CD14-positive monocyte (primary cell): ENCODE results near the gene SREK1. TPM values are rescaled to one million over a fixed set of nuclear protein-coding genes. Genes with fewer than 3 reads are reported as not detected.

Source experiments
- DNase-seq, 3 donors: peaks; one replicate each; pipeline ENCODE4 v3.0.0-alpha.2; 2011 to 2022
- H2AFZ ChIP-seq: 2 replicates; pipeline ENCODE4 v1.6.0; 2012; ENCODE audit warnings: mild to moderate bottlenecking, low read depth, low read length, inconsistent platforms; ENCODE audit not compliant: insufficient read depth, poor library complexity, severe bottlenecking
- H3K27ac ChIP-seq, 2 donors: 1 replicate in 1 of 2; 2 replicates in 1 of 2; pipeline ENCODE4 v1.5.1; 2012 to 2013; ENCODE audit warnings: low read length in 2 of 2, control low read depth in 1 of 2, inconsistent platforms in 1 of 2, low read depth in 1 of 2, mild to moderate bottlenecking in 1 of 2
- H3K27me3 ChIP-seq, 2 donors: one replicate each; pipeline versions ENCODE4 v1.6.0 to v1.6.1; 2011 to 2013; ENCODE audit warnings: low read length in 2 of 2; ENCODE audit not compliant: control insufficient read depth in 2 of 2, insufficient read depth in 2 of 2
- H3K36me3 ChIP-seq, 2 donors: replicated peaks in 1 of 2; 1 replicate in 1 of 2; 2 replicates in 1 of 2; pipeline versions ENCODE4 v1.5.1 to v1.6.1; 2012 to 2013; ENCODE audit warnings: low read length in 2 of 2, control low read depth in 1 of 2, inconsistent platforms in 1 of 2, mild to moderate bottlenecking in 1 of 2; ENCODE audit not compliant: insufficient read depth in 2 of 2, control insufficient read depth in 1 of 2
- H3K4me1 ChIP-seq, 2 donors: 1 replicate in 1 of 2; 2 replicates in 1 of 2; pipeline versions ENCODE4 v1.5.1 to v1.6.1; 2012 to 2013; ENCODE audit warnings: low read length in 2 of 2, control low read depth in 1 of 2, inconsistent platforms in 1 of 2, mild to moderate bottlenecking in 1 of 2, moderate library complexity in 1 of 2; ENCODE audit not compliant: insufficient read depth in 2 of 2, control insufficient read depth in 1 of 2
- H3K4me2 ChIP-seq: replicated peaks from 2 replicates; pipeline ENCODE3; 2012; ENCODE audit warnings: low read length, moderate library complexity, mild to moderate bottlenecking; ENCODE audit not compliant: poor library complexity, severe bottlenecking; ENCODE audit errors: extremely low read depth
- H3K4me3 ChIP-seq, 3 experiments: fragments of 200-600 bp in 1 of 3; sonication (generic) in 1 of 3; replicated peaks in 1 of 3; 1 replicate in 2 of 3; 2 replicates in 1 of 3; pipeline ENCODE4 v1.5.1; 2011 to 2013; ENCODE audit warnings: low read length in 3 of 3, mild to moderate bottlenecking in 3 of 3, control low read depth in 2 of 3, low read depth in 2 of 3, inconsistent platforms in 1 of 3, moderate library complexity in 1 of 3
- H3K79me2 ChIP-seq: 2 replicates; pipeline ENCODE4 v1.6.0; 2012; ENCODE audit warnings: mild to moderate bottlenecking, control low read depth, inconsistent platforms, low read length, moderate library complexity; ENCODE audit not compliant: insufficient read depth
- H3K9ac ChIP-seq: 2 replicates; pipeline ENCODE4 v1.6.0; 2017; ENCODE audit warnings: low read length, mild to moderate bottlenecking; ENCODE audit not compliant: insufficient read depth, poor library complexity, severe bottlenecking
- H3K9me3 ChIP-seq, 2 donors: replicated peaks in 1 of 2; 1 replicate in 1 of 2; 2 replicates in 1 of 2; pipeline versions ENCODE4 v1.5.1 to v1.6.1; 2012 to 2013; ENCODE audit warnings: low read length in 2 of 2, control low read depth in 1 of 2; ENCODE audit not compliant: control insufficient read depth in 1 of 2, insufficient read depth in 1 of 2
- H4K20me1 ChIP-seq: 2 replicates; pipeline ENCODE4 v1.6.0; 2012; ENCODE audit warnings: mild to moderate bottlenecking, low read length, control low read depth, moderate library complexity; ENCODE audit not compliant: insufficient read depth
- H3K27ac Mint-ChIP-seq, 7 donors: one replicate each; pipeline ENCODE4 v1.8.0; 2020; ENCODE audit warnings: mild to moderate bottlenecking in 7 of 7, mixed read lengths in 7 of 7, moderate library complexity in 6 of 7, inconsistent platforms in 2 of 7
- H3K27me3 Mint-ChIP-seq, 3 donors: one replicate each; pipeline ENCODE4 v1.8.0; 2021 to 2022; ENCODE audit warnings: low read depth in 3 of 3, mild to moderate bottlenecking in 3 of 3, mixed read lengths in 3 of 3, moderate library complexity in 3 of 3, inconsistent platforms in 1 of 3
- H3K36me3 Mint-ChIP-seq, 2 donors: one replicate each; pipeline ENCODE4 v1.8.0; 2020; ENCODE audit warnings: mixed read lengths in 2 of 2, inconsistent platforms in 1 of 2, mild to moderate bottlenecking in 1 of 2
- H3K4me1 Mint-ChIP-seq: one replicate; pipeline ENCODE4 v1.8.0; 2020; ENCODE audit warnings: mild to moderate bottlenecking, mixed read lengths
- H3K4me3 Mint-ChIP-seq, 2 donors: one replicate each; pipeline ENCODE4 v1.8.0; 2020; ENCODE audit warnings: mild to moderate bottlenecking in 2 of 2, mixed read lengths in 2 of 2, moderate library complexity in 1 of 2
- H3K9me3 Mint-ChIP-seq, 7 donors: one replicate each; pipeline ENCODE4 v1.8.0; 2020 to 2022; ENCODE audit warnings: mixed read lengths in 7 of 7, mild to moderate bottlenecking in 6 of 7, moderate library complexity in 6 of 7, inconsistent platforms in 2 of 7
- WGBS: methylation state at CpG from one replicate; pipeline ENCODE4 v1.1.5; 2013; ENCODE audit warnings: missing lambda C conversion rate; ENCODE audit not compliant: insufficient coverage; 5-methylcytosine and 5-hydroxymethylcytosine counted together
- intact Hi-C, 2 donors: fragments of 100-400 bp; cut with micrococcal nuclease; formaldehyde crosslinking; loops; one replicate each; pipeline versions ENCODE4 v1.15.0 to v1.15.1; 2023
- polyA plus RNA-seq, 3 donors: library from polyadenylated mRNA; depleted of rRNA in 1 of 3; unstranded in 2 of 3; stranded (reverse) in 1 of 3; fragments of 300-500 nt in 2 of 3; fragments of >200 nt in 1 of 3; fragmentation: Illumina TruSeq in 2 of 3; gene quantifications; 1 replicate in 2 of 3; 2 replicates in 1 of 3; pipeline ENCODE4 v1.2.3, GENCODE V29; 2012 to 2021
- TF ChIP-seq, protein P1 (sequence below): fragments of 200-600 bp; IDR thresholded peaks from one replicate; pipeline ENCODE4 v1.8.0; 2022; ENCODE audit warnings: antibody characterized with exemption, mild to moderate bottlenecking

The SREK1 gene
- polyA plus RNA-seq, 3 donors, result 6.4 to 34.8 (median 9.8) TPM

DNA sequence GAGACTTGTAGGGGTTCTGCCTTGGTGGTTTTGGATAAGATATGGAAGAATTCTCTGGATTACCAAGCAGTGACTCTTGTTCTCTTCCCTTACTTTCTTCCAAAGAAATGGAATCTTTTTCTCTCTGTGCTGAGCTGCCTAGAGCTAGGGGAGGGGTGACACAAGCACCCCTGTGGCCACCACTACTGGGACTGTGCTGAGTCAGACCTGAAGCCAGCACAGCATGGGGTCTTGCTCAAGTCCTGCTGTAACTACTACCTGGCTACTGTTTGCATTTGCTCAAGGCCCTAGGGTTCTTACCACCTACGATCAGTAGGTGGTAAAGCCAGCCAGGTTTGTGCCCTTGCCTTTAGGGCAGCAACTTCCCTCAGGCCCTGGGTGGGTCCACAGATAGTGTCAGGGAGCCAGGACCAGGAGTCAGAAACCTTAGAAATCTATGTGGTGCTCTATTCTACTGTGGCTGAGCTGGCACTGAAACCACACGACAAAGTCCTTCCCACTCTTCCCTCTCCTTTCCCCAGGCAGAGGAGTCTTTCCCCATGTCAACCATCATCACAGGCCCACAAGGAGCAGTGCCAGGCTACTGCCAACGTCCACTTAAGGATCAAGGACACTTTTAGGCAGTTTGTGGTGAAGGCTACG lies 53.8 kb downstream of the SREK1 start:
- Histone ChIP-seq H2AFZ (no peak overlapping the region), H3K4me3 (no peak overlapping the region), H3K27ac (no peak overlapping the region), H3K4me2 (no peak overlapping the region), H3K4me1 (no peaks in the 10 kb centered on the region), H3K79me2 (no peaks in the 10 kb centered on the region), H3K36me3 (no peaks in the 10 kb centered on the region), H3K27me3 (no peaks in the 10 kb centered on the region), H4K20me1 (no peaks in the 10 kb centered on the region), H3K9me3 (peaks cover 0 to 5% of the 10 kb centered on the region in 2 donors), H3K9ac (no peak overlapping the region)
- 92% methylated on average over 3 of the region's 4 CpGs for WGBS
- TF ChIP-seq, protein P1, sequence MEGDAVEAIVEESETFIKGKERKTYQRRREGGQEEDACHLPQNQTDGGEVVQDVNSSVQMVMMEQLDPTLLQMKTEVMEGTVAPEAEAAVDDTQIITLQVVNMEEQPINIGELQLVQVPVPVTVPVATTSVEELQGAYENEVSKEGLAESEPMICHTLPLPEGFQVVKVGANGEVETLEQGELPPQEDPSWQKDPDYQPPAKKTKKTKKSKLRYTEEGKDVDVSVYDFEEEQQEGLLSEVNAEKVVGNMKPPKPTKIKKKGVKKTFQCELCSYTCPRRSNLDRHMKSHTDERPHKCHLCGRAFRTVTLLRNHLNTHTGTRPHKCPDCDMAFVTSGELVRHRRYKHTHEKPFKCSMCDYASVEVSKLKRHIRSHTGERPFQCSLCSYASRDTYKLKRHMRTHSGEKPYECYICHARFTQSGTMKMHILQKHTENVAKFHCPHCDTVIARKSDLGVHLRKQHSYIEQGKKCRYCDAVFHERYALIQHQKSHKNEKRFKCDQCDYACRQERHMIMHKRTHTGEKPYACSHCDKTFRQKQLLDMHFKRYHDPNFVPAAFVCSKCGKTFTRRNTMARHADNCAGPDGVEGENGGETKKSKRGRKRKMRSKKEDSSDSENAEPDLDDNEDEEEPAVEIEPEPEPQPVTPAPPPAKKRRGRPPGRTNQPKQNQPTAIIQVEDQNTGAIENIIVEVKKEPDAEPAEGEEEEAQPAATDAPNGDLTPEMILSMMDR, result no peak
- Mint-ChIP-seq H3K9me3 (peaks cover 3 to 22% (median 11%) of the 10 kb centered on the region in 7 donors), H3K27me3 (peaks cover 0 to 4% (median 0%) of the 10 kb centered on the region in 3 donors), H3K36me3 (peaks cover 2 to 5% of the 10 kb centered on the region in 2 donors), H3K4me3 (no peak overlapping the region), H3K4me1 (no peaks in the 10 kb centered on the region), H3K27ac (no peak overlapping the region)
- DNase-seq, result no peak
- intact Hi-C loops, result no loop called here

GRCh38 chr5:66198837-66199236 lies 54.7 kb downstream of the SREK1 start:
- no peaks in the 10 kb centered on the region for H3K4me1 Mint-ChIP-seq
- H3K36me3 Mint-ChIP-seq, result peaks cover 2 to 5% of the 10 kb centered on the region in 2 donors
- DNase-seq, result no peak
- Histone ChIP-seq H2AFZ (no peak overlapping the region), H3K9me3 (peaks cover 0 to 5% of the 10 kb centered on the region in 2 donors), H3K4me2 (no peak overlapping the region), H3K27ac (no peak overlapping the region), H3K9ac (no peak overlapping the region), H3K4me1 (no peaks in the 10 kb centered on the region), H3K27me3 (no peaks in the 10 kb centered on the region), H4K20me1 (no peaks in the 10 kb centered on the region), H3K36me3 (no peaks in the 10 kb centered on the region), H3K79me2 (no peaks in the 10 kb centered on the region), H3K4me3 (no peak overlapping the region)
- WGBS, result no CpG with 5 or more reads among the region's 1 CpG
- no peak overlapping the region for H3K27ac Mint-ChIP-seq
- intact Hi-C loops, result no loop called here
- H3K4me3 Mint-ChIP-seq, result no peak overlapping the region
- TF ChIP-seq, protein P1, result no peak
- H3K27me3 Mint-ChIP-seq, result peaks cover 0 to 4% (median 0%) of the 10 kb centered on the region in 3 donors
- H3K9me3 Mint-ChIP-seq, result peaks cover 3 to 22% (median 11%) of the 10 kb centered on the region in 7 donors
